Measurements from ENCODE around the gene ASAP2.
A peak's percentile ranks its signal among the peaks of the same experiment; 100 is the strongest.

ASAP2 gene

GRCh38 chr2:9205963-9206948 is at the start of gene ASAP2:
ASAP2 (plus strand) TSS chr2:9206812; CDS start chr2:9207105, 293 bp downstream.
- Histone ChIP-seq H3K9me3 (ENCODE audit: insufficient read depth, low read depth, low read length) (no peaks in the 10 kb centered on the region), H3K4me2 (ENCODE audit: low read depth, low read length, poor library complexity, severe bottlenecking) (peak within 1 kb of the TSS; percentile 92), H3K79me2 (ENCODE audit: insufficient read depth, low read length) (peaks cover 38% of the 10 kb centered on the region), H3K9me2 (replicated peaks; ENCODE audit: low read depth, low read length) (no peaks in the 10 kb centered on the region), H3K27me3 (ENCODE audit: insufficient read depth, low read length, poor library complexity, severe bottlenecking) (no peaks in the 10 kb centered on the region), H3K9ac (ENCODE audit: low read depth, low read length, poor library complexity, severe bottlenecking) (peak within 1 kb of the TSS; percentile 75), H3F3A (ENCODE audit: low read depth) (no peaks in the 10 kb centered on the region), H3K36me3 (ENCODE audit: insufficient read depth, low read length) (no peaks in the 10 kb centered on the region), H2AFZ (ENCODE audit: low read length) (peak within 1 kb of the TSS; percentile 88), H3K4me3 (ENCODE audit: low read length, poor library complexity, severe bottlenecking) (peak within 1 kb of the TSS; percentile 91), H3K4me1 (ENCODE audit: insufficient read depth, low read length, poor library complexity, severe bottlenecking) (peaks cover 26% of the 10 kb centered on the region), H4K20me1 (ENCODE audit: insufficient read depth, low read length, poor library complexity, severe bottlenecking) (peaks cover 17% of the 10 kb centered on the region)
- TF ChIP-seq, protein P1, sequence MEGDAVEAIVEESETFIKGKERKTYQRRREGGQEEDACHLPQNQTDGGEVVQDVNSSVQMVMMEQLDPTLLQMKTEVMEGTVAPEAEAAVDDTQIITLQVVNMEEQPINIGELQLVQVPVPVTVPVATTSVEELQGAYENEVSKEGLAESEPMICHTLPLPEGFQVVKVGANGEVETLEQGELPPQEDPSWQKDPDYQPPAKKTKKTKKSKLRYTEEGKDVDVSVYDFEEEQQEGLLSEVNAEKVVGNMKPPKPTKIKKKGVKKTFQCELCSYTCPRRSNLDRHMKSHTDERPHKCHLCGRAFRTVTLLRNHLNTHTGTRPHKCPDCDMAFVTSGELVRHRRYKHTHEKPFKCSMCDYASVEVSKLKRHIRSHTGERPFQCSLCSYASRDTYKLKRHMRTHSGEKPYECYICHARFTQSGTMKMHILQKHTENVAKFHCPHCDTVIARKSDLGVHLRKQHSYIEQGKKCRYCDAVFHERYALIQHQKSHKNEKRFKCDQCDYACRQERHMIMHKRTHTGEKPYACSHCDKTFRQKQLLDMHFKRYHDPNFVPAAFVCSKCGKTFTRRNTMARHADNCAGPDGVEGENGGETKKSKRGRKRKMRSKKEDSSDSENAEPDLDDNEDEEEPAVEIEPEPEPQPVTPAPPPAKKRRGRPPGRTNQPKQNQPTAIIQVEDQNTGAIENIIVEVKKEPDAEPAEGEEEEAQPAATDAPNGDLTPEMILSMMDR (conservative IDR thresholded peaks at IDR 0.05; ENCODE audit: low read length) = peak; percentile 73
- TF ChIP-seq EZH2phosphoT487 (IDR thresholded peaks at IDR 0.05; ENCODE audit: borderline replicate concordance) = no peak

- Histone ChIP-seq H3K9me2 (replicated peaks; ENCODE audit: low read depth, low read length) (no peaks in the 10 kb centered on the region), H3K79me2 (ENCODE audit: insufficient read depth, low read length) (no peaks in the 10 kb centered on the region), H3K4me1 (ENCODE audit: insufficient read depth, low read length, poor library complexity, severe bottlenecking) (no peaks in the 10 kb centered on the region)
Observed at GRCh38 chr2:9158786-9159779, 47.5 kb upstream of the ASAP2 start.

GRCh38 chr2:9160732-9161131 is 45.9 kb upstream of the ASAP2 start:
- H3K9me2 ChIP-seq (replicated peaks; ENCODE audit: low read depth, low read length) = no peaks in the 10 kb centered on the region
- no peaks in the 10 kb centered on the region for H4K20me1 ChIP-seq (ENCODE audit: insufficient read depth, low read length, poor library complexity, severe bottlenecking)
- H3F3A ChIP-seq (ENCODE audit: low read depth) = no peaks in the 10 kb centered on the region
- no peaks in the 10 kb centered on the region for H3K9me3 ChIP-seq (ENCODE audit: insufficient read depth, low read depth, low read length)
- no peaks in the 10 kb centered on the region for H3K79me2 ChIP-seq (ENCODE audit: insufficient read depth, low read length)
- H3K27me3 ChIP-seq (ENCODE audit: insufficient read depth, low read length, poor library complexity, severe bottlenecking) = no peaks in the 10 kb centered on the region
- H3K4me3 ChIP-seq (ENCODE audit: low read length, poor library complexity, severe bottlenecking) = no peak overlapping the region
- no peak overlapping the region for H3K4me2 ChIP-seq (ENCODE audit: low read depth, low read length, poor library complexity, severe bottlenecking)
- H3K9ac ChIP-seq (ENCODE audit: low read depth, low read length, poor library complexity, severe bottlenecking) = no peak overlapping the region
- no peak for TF ChIP-seq EZH2phosphoT487 (IDR thresholded peaks at IDR 0.05; ENCODE audit: borderline replicate concordance)
- TF ChIP-seq, protein P1 (conservative IDR thresholded peaks at IDR 0.05; ENCODE audit: low read length) = no peak
- H2AFZ ChIP-seq (ENCODE audit: low read length) = no peak overlapping the region
- H3K4me1 ChIP-seq (ENCODE audit: insufficient read depth, low read length, poor library complexity, severe bottlenecking) = no peaks in the 10 kb centered on the region
- H3K36me3 ChIP-seq (ENCODE audit: insufficient read depth, low read length) = no peaks in the 10 kb centered on the region

More at GRCh38 chr2:9158786-9159779, 47.5 kb upstream of the ASAP2 start:
- Histone ChIP-seq H2AFZ (ENCODE audit: low read length) (no peak overlapping the region), H3K4me3 (ENCODE audit: low read length, poor library complexity, severe bottlenecking) (no peak overlapping the region), H3K9ac (ENCODE audit: low read depth, low read length, poor library complexity, severe bottlenecking) (no peak overlapping the region), H3F3A (ENCODE audit: low read depth) (no peaks in the 10 kb centered on the region), H3K4me2 (ENCODE audit: low read depth, low read length, poor library complexity, severe bottlenecking) (no peak overlapping the region), H3K9me3 (ENCODE audit: insufficient read depth, low read depth, low read length) (no peaks in the 10 kb centered on the region), H3K36me3 (ENCODE audit: insufficient read depth, low read length) (no peaks in the 10 kb centered on the region), H4K20me1 (ENCODE audit: insufficient read depth, low read length, poor library complexity, severe bottlenecking) (no peaks in the 10 kb centered on the region), H3K27me3 (ENCODE audit: insufficient read depth, low read length, poor library complexity, severe bottlenecking) (no peaks in the 10 kb centered on the region)
- no peak for TF ChIP-seq EZH2phosphoT487 (IDR thresholded peaks at IDR 0.05; ENCODE audit: borderline replicate concordance)
- TF ChIP-seq, protein P1 (conservative IDR thresholded peaks at IDR 0.05; ENCODE audit: low read length) = no peak
